HG02623 (cell line): ENCODE measurements around the gene ENTPD6.
"Not testable (repeated sequence)": the region's sequence is repeated elsewhere in the genome, so short reads cannot be mapped to it uniquely, and the experiment has no call there.

Source experiments
- ATAC-seq: cut with Tn5 transposase; IDR thresholded peaks from one replicate; pipeline ENCODE4 v1.9.1; 2021; ENCODE audit warnings: moderate library complexity; ENCODE audit not compliant: unreplicated experiment

ENTPD6 gene

GRCh38 chr20:25223179-25223661 lies 27.7 kb downstream of the ENTPD6 start:
- ATAC-seq: no peak

DNA sequence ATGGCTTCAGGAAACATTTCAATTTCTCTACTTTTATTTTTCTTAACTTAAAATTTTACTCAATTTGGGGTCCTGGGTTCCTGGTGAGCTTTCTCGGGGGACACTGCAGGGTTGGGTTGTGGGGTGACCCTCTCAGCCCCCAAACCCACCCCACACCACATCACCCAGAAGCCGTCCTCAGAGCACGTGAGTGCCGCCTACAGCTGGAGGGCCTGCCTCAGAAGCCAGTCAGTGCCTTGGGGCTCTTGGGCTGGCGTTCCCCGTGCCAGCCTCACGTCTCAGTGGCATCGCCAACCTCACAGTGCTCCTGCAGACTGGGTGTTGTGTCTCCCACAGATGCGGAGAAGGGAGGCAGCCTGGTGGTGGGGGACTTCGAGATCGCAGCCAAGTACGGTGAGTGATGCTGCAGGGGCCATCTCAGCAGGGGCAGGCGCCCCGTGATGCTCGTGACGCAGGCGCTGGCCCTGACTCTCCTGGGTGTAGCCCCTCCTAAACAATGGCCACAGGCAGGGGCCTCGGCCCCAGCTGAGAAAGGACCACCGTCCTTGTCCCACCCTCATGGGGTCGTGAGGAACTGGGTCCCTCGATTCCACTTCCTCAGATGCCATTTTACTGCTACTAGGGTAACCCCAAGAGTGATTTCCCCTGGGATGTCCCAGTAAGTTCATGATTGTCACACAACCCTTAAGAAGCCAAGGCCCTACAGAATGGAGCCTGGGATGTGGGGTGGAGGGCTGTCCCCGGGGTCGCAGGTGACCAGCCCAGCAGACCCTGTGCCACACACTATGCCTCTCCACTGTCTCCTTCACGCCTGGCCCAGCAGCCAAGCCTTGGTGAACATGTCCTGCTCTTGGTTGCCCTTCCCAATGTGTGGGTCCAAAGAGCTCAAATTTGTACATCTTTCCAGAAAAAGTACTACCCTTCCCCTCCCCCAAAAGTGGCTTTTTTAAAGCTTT lies 28.5 kb downstream of the ENTPD6 start:
- no peak for ATAC-seq

DNA sequence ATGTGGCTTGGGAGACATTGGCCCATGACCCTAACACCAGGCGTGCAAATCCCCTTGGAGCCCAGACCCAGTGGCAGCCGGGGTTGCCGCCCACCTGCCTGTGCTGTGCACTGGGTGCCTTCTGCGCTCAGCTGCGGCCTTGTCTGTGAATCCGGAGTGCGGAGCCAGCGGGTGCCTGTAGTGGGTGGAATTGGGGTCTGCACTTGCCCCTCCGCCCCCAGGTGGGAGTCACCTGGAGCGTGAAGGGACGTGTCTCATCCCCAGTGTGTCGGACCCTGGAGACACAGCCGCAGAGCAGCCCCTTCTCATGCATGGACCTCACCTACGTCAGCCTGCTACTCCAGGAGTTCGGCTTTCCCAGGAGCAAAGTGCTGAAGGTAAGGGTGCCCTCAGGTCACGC lies 29.4 kb downstream of the ENTPD6 start:
- ATAC-seq: no peak

DNA sequence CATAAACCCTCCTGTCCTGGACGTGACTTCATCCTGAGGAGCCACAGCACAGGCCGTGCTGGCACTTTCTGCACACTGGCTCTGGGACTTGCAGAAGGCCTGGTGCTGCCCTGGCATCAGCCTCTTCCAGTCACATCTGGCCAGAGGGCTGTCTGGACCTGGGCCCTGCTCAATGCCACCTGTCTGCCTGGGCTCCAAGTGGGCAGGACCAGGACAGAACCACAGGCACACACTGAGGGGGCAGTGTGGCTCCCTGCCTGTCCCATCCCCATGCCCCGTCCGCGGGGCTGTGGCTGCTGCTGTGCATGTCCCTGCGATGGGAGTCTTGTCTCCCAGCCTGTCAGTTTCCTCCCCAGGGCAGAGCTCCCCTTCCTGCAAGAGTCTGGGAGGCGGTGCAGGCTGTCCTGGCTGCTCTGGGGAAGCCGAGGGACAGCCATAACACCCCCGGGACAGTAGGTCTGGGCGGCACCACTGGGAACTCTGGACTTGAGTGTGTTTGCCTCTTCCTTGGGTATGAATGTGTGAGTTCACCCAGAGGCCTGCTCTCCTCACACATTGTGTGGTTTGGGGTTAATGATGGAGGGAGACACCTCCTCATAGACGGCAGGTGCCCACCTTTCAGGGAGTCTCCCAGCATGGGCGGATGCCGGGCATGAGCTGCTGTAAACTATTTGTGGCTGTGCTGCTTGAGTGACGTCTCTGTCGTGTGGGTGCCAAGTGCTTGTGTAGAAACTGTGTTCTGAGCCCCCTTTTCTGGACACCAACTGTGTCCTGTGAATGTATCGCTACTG lies 30.3 kb downstream of the ENTPD6 start:
- ATAC-seq: no peak

- no peak for ATAC-seq
Measured at GRCh38 chr20:25226433-25227316, 31.2 kb downstream of the ENTPD6 start.

GRCh38 chr20:25227317-25227831 lies 31.9 kb downstream of the ENTPD6 start:
- no peak for ATAC-seq

- no peak for ATAC-seq
Measured at GRCh38 chr20:25229486-25230165, 34.1 kb downstream of the ENTPD6 start.

DNA sequence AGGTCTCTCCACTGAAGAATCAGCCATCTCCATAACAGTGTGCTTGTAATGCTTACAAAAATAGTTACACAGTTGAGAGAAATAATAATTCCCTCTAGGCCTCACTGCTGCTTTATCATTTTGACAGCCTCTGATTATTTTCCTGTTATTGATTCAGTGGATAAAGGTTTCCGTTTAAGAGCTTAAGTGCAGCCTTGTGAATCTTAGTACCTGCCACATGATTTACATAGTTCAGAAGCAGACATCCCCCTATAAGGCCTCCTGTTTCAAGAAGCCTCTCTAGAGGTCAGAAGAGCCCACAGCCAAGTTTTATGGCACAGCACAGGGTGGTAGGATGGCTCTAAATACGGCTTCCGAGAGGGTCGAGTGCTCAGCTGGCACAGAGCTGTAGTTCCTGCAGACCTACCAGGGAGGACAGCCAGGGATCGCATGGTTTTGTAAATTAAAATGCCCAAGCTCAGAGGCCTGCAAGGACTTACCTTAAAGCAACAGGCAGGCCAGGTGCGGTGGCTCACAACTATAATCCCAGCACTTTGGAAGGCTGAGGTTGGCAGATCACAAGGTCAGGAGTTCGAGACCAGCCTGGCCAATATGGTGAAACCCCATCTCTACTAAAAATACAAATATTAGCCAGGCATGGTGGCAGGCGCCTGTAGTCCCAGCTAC lies 34.8 kb downstream of the ENTPD6 start:
- ATAC-seq: peak; percentile 93

- no peak for ATAC-seq
Measured at GRCh38 chr20:25233016-25233772, 37.7 kb downstream of the ENTPD6 start.

- not testable (repeated sequence) for ATAC-seq
Measured at GRCh38 chr20:25234009-25234849, 38.7 kb downstream of the ENTPD6 start.

DNA sequence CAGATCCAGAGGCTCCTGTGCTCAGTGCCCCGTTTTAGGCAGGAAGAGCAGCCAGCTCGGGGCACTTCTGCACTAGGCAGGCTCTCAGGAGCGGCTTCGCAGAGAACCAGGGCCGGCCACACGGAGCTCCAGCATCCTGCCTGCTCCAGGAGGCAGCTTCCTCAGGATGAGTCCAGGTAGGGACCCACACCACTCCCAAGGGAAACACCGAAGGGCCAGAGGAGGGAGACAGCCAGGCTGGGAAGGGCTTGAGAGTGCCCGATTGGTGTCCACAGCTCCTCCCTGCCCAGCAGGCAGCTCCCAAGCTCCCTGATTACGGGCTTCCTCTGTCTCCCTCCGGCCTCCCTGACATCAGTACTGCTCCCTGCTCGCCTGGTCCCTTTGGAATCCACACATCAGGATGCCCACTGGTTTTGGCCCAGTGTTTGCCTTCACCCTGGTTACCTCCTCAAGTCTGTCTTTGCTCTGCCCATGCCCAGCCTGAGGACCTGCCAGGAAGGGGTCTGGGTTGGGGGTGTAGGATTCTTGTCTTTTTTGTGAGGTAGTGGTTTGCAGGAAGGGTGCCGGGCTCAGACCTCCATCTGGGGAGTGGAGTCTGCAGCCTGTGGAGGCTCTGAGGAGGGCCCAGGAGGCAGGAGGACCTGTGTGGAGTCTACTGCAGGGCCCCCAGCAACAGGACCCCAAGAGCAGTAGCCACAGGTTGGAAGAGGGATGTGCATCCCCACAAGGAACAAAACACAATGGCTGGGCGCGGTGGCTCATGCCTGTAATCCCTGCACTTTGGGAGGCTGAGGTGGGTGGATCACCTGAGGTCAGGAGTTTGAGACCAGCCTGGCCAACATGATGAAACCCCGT lies 41.2 kb downstream of the ENTPD6 start:
- no peak for ATAC-seq

DNA sequence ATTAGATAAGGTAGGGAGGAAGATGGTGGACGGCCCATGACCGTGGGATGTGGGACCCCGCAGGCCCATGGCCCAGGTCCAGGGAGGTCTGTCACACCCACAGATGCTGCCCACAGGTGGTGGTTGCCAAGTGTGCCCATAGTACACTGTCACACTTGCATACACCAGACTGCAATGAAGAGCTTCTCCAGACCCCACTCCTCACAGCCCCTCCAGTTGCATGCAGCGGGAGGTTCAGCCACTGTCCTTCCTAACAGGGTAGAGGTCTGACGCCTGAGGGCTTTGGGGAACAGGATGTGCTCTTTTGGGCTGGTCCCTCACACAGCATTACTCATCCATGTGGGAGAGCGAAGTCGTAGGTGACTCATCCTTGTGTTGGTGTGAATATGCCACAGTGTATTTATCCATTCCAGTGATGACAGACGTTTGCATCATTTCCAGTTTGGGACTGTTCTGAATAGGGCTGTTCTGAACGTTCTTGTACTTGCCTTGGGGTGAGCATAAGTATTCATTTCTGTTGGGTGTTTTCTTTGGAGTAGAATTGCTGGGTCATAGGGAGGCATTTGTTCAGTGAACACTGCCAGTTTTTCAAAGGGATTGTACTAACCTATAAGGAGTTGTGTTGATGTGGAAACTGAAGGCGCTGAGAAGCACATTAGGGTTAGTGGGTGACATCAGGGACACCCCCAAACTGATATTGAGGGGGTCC lies 42.3 kb downstream of the ENTPD6 start:
- no peak for ATAC-seq

DNA sequence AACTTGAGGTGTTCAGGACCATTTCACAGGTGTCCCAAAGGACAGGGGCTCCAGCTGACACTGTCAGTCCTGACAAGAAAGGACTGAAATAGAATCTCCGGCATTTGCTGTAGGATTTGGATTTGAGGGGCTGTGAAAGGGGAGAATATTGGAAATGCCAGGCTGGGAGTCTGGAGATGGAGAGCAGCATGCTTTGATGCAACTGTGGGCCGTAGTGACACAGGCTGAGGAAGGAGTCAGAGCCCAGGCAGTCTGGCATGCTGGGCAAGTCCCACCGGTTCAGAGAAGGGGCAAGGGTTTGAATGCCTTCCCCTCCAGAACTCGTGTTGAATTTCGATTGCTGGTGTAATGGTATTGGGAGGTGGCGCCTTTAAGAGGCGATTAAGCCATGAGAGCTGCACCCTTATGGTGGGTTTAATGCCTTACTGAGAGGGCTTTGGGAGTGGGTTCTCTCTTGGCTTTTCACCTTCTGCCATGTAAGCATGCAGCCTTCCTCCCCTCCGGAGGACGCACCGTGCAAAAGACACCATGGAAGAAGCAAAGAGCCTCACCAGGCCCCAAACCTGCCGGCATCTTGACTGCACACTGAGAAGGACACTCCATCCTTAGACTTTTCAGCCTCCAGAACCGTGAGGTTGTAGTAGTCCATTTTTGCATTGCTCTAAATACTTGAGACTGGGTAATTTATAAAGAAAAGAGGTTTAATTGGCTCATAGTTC lies 43.0 kb downstream of the ENTPD6 start:
- no peak for ATAC-seq

- no peak for ATAC-seq
Measured at GRCh38 chr20:25239387-25240370, 44.2 kb downstream of the ENTPD6 start.
